Tibial artery (tissue), 4 donors: ENCODE results near the gene SEMA3B.

ENCODE experiments used
- DNase-seq, 2 donors: peaks; one replicate each; pipeline ENCODE4 v3.0.0-alpha.2; 2019
- H3K27ac ChIP-seq, 2 donors: fragments of 200-600 bp; sonication (generic) in 1 of 2; 1 replicate in 1 of 2; 2 replicates in 1 of 2; pipeline ENCODE4 v1.5.1; 2018 to 2019; ENCODE audit warnings: mild to moderate bottlenecking in 1 of 2
- H3K27me3 ChIP-seq, 2 donors: fragments of 200-600 bp; sonication (generic) in 1 of 2; one replicate each; pipeline versions ENCODE4 v1.5.1 to v1.6.0; 2016 to 2019
- H3K36me3 ChIP-seq, 3 donors: fragments of 200-600 bp; sonication (generic) in 2 of 3; one replicate each; pipeline ENCODE4 v1.5.1; 2016 to 2019; ENCODE audit warnings: mild to moderate bottlenecking in 2 of 3
- H3K4me1 ChIP-seq, 4 donors: fragments of 200-600 bp; sonication (generic) in 2 of 4; 1 replicate in 3 of 4; 2 replicates in 1 of 4; pipeline ENCODE4 v1.5.1; 2016 to 2019
- H3K4me3 ChIP-seq, 2 donors: fragments of 200-600 bp; sonication (generic) in 1 of 2; 1 replicate in 1 of 2; 2 replicates in 1 of 2; pipeline ENCODE4 v1.5.1; 2018 to 2019; ENCODE audit warnings: mild to moderate bottlenecking in 2 of 2
- H3K9me3 ChIP-seq, 3 donors: fragments of 200-600 bp; sonication (generic) in 1 of 3; one replicate each; pipeline ENCODE4 v1.5.1; 2016 to 2019
- CTCF ChIP-seq, 2 experiments: fragments of 200-600 bp in 1 of 2; fragments of 450-650 bp in 1 of 2; IDR thresholded peaks; one replicate each; pipeline ENCODE4 v1.5.1; 2017 to 2019; ENCODE audit warnings: antibody characterized with exemption in 2 of 2, mild to moderate bottlenecking in 1 of 2, moderate library complexity in 1 of 2
- intact Hi-C: fragments of 100-400 bp; cut with DNase I; formaldehyde crosslinking; loops from one replicate; pipeline ENCODE4 v1.15.0; 2023; ENCODE audit warnings: low total_unique reads

SEMA3B gene

GRCh38 chr3:50230104-50230793 is 38.7 kb upstream of the SEMA3B start:
- TF ChIP-seq CTCF (IDR thresholded peaks at IDR 0.05): no peak
- intact Hi-C loops: no loop called here
- H3K27ac ChIP-seq: no peak overlapping the region

GRCh38 chr3:50230794-50231125 is 38.2 kb upstream of the SEMA3B start:
- Histone ChIP-seq H3K4me3 (no peak overlapping the region), H3K27me3 (no peaks in the 10 kb centered on the region), H3K27ac (no peak overlapping the region), H3K4me1 (peaks cover 0 to 37% (median 21%) of the 10 kb centered on the region in 4 donors), H3K36me3 (no peaks in the 10 kb centered on the region), H3K9me3 (no peaks in the 10 kb centered on the region)
- no peak for DNase-seq
- intact Hi-C loops: no loop called here
- no peak for TF ChIP-seq CTCF (IDR thresholded peaks at IDR 0.05)

More at GRCh38 chr3:50230104-50230793, 38.7 kb upstream of the SEMA3B start:
- H3K4me1 ChIP-seq: peaks cover 0 to 36% (median 20%) of the 10 kb centered on the region in 4 donors
- no peak overlapping the region for H3K4me3 ChIP-seq
- no peaks in the 10 kb centered on the region for H3K9me3 ChIP-seq
- no peaks in the 10 kb centered on the region for H3K27me3 ChIP-seq
- no peaks in the 10 kb centered on the region for H3K36me3 ChIP-seq
- no peak for DNase-seq

GRCh38 chr3:50231581-50231980 is 37.4 kb upstream of the SEMA3B start:
- intact Hi-C loops: no loop called here
- Histone ChIP-seq H3K4me3 (no peak overlapping the region), H3K4me1 (peaks cover 0 to 29% (median 16%) of the 10 kb centered on the region in 4 donors), H3K9me3 (no peaks in the 10 kb centered on the region), H3K27ac (no peak overlapping the region), H3K27me3 (no peaks in the 10 kb centered on the region), H3K36me3 (no peaks in the 10 kb centered on the region)
- TF ChIP-seq CTCF (IDR thresholded peaks at IDR 0.05): no peak
- no peak for DNase-seq

GRCh38 chr3:50232303-50232702 is 36.6 kb upstream of the SEMA3B start:
- H3K4me3 ChIP-seq: no peak overlapping the region
- intact Hi-C loops: no loop called here
- H3K9me3 ChIP-seq: no peaks in the 10 kb centered on the region
- peaks cover 0 to 30% (median 11%) of the 10 kb centered on the region in 4 donors for H3K4me1 ChIP-seq
- no peak for DNase-seq
- H3K36me3 ChIP-seq: no peaks in the 10 kb centered on the region
- no peak for TF ChIP-seq CTCF (IDR thresholded peaks at IDR 0.05)
- no peaks in the 10 kb centered on the region for H3K27me3 ChIP-seq
- no peak overlapping the region for H3K27ac ChIP-seq

- no peak for DNase-seq
- TF ChIP-seq CTCF (IDR thresholded peaks at IDR 0.05): no peak
- H3K36me3 ChIP-seq: no peaks in the 10 kb centered on the region
- intact Hi-C loops: no loop called here
- peaks cover 0 to 32% (median 6%) of the 10 kb centered on the region in 4 donors for H3K4me1 ChIP-seq
- no peaks in the 10 kb centered on the region for H3K27me3 ChIP-seq
- H3K27ac ChIP-seq: no peak overlapping the region
- no peak overlapping the region for H3K4me3 ChIP-seq
- no peaks in the 10 kb centered on the region for H3K9me3 ChIP-seq
Measured at GRCh38 chr3:50233176-50233575, 35.8 kb upstream of the SEMA3B start.
